ENCODE results near the gene RPL37A. TPM values are rescaled to one million over a fixed set of nuclear protein-coding genes. Genes with fewer than 3 reads are reported as not detected.

The RPL37A gene
- 1,000 to 10,000 TPM; 3,101 to 3,324 TPM for total RNA-seq
- total RNA-seq: 995 to 1,255 reads per million in 2 donors

DNA sequence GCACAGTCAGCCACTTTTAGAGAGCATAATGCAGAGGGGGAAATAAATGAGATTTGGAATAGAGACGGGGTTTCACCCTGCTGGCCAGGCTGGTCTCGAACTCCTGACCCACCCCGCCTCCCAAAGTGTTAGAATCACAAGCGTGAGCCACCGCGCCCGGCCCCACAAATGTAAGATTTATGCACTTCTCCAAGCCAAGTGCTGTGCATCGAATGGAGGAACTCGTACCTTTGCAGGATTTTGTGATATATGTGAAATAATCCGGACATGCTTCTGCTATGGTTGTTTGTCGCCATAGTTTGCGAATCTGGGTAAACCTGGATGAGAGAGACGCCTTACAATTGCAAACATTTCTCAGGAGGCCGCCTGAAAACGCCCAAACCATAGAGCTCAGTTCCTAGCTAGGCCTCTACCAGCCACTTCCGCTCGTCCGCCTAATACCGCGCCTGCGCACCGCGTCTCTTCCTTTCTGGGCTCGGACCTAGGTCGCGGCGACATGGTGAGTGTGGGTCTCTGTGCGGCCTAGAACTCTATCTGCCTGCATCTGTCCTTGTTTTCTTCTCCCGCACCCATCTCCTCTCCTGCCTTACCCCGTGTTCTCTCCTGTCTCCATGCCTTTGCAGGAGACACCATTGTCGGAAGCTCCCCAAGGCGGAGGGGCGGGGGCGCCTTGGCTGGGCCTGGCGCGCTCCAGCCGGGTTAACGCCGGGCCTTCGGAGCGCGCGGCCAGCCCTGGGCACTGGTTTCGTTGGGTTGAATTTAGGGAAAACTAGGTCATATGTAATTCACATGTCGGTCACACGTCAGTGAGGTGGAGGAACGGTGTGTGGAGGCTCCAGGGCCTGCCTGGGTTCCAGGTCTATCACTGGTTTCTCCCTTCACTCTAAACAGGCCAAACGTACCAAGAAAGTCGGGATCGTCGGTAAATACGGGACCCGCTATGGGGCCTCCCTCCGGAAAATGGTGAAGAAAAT lies at the start of gene RPL37A:
Gene RPL37A (plus strand): TSS at position 466 of the 974 bp plus-strand sequence. CDS start 31 bp downstream, at position 497.
- peaks cover 3% of the 10 kb centered on the region for H3K36me3 Mint-ChIP-seq (ENCODE audit: low read depth)
- peak; percentile 96 for ATAC-seq

DNA sequence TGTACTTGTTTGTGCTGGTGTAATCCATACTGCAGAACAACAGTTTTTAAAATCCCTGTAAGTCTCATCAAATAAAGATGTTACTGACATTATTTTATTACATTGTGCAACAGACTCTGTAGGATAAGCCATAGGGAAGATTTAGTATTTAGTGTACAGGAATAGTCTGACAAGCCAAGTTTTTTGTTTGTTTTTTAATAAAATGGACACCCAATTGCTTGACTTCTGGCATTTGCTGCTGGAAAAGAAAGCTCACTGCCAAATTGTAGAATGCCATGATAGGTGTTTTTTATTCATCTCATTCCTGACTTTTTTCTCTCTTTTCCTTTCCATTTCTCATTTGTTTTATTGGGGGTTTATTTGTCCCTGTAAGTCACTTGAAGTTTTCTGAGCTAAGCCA lies 48.3 kb upstream of the RPL37A start:
- Mint-ChIP-seq H3K27me3 (no peaks in the 10 kb centered on the region), H3K4me1 (no peaks in the 10 kb centered on the region), H3K4me3 (no peak overlapping the region), H3K27ac (no peak overlapping the region), H3K36me3 (ENCODE audit: low read depth) (peaks cover 18% of the 10 kb centered on the region)
- no peaks in the 10 kb centered on the region for H3K9me3 ChIP-seq (ENCODE audit: control insufficient read depth, low read length, poor library complexity, severe bottlenecking)
- DNase-seq: no peak
- ATAC-seq: no peak

More for the DNA sequence above, at the start of gene RPL37A:
- H3K9me3 ChIP-seq (ENCODE audit: control insufficient read depth, low read length, poor library complexity, severe bottlenecking): no peaks in the 10 kb centered on the region
- DNase-seq: peak; percentile 74 to 80 (median 75)
- peak within 1 kb of the TSS; percentile 97 for H3K27ac Mint-ChIP-seq
- H3K27me3 Mint-ChIP-seq: no peaks in the 10 kb centered on the region
- H3K4me1 Mint-ChIP-seq: peaks cover 38% of the 10 kb centered on the region
- peak within 1 kb of the TSS; percentile 96 for H3K4me3 Mint-ChIP-seq

DNA sequence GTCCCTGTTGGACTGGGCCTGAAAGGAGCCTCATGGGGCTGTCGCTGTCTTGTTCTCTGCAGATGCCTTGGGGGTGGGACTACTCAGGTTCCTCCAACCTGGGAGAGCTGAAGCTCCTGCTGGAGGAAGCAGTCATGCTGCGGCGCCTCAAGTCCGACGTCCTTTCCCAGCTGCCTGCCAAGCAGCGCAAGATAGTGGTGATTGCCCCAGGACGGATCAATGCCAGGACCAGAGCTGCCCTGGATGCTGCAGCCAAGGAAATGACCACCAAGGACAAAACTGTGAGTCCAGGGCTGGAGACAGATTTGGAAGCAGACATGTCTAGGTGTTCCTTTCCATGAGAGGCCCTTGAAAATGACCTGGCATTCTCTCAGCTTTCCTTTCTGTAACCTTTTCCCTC lies 47.9 kb upstream of the RPL37A start:
- no peak for ATAC-seq
- no peak for DNase-seq
- peaks cover 17% of the 10 kb centered on the region for H3K36me3 Mint-ChIP-seq (ENCODE audit: low read depth)
- H3K27me3 Mint-ChIP-seq: no peaks in the 10 kb centered on the region
- no peaks in the 10 kb centered on the region for H3K9me3 ChIP-seq (ENCODE audit: control insufficient read depth, low read length, poor library complexity, severe bottlenecking)
- H3K4me1 Mint-ChIP-seq: no peaks in the 10 kb centered on the region
- H3K27ac Mint-ChIP-seq: no peak overlapping the region
- H3K4me3 Mint-ChIP-seq: no peak overlapping the region

DNA sequence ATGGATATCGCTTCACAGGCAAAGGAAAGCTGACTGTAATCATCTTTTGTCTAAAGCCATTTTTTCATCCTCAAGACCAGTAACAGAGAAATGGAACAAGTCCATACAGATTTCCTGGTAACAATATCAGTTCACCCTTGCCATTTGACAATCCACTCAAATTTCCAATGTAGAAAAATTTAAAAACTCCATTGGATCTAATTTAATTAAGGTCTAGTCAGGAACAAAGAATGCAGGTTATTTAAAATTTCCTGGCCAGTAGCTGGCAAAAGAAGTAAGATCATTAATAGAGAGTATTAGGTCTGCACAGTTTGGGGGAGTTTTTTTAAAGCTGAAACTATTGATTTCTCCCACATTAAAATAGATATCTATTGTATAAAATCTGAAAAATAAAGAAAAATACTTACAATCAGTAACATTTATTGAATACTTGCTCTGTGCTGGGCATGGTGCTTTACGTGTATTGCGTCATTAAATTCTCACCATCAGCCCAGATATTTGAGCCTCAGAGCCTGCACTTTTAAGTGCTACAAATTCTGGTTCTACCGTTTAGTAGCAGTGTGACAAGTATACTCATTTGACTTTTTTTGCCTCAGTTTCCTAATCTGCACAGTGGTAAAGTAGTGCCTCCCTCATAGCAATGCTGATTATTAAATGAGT lies 44.6 kb upstream of the RPL37A start:
- H3K4me1 Mint-ChIP-seq: no peaks in the 10 kb centered on the region
- DNase-seq (no peak), ATAC-seq (no peak)
- no peaks in the 10 kb centered on the region for H3K27me3 Mint-ChIP-seq
- H3K9me3 ChIP-seq (ENCODE audit: control insufficient read depth, low read length, poor library complexity, severe bottlenecking): no peaks in the 10 kb centered on the region
- H3K27ac Mint-ChIP-seq: no peak overlapping the region
- peaks cover 4% of the 10 kb centered on the region for H3K36me3 Mint-ChIP-seq (ENCODE audit: low read depth)
- H3K4me3 Mint-ChIP-seq: no peak overlapping the region

DNA sequence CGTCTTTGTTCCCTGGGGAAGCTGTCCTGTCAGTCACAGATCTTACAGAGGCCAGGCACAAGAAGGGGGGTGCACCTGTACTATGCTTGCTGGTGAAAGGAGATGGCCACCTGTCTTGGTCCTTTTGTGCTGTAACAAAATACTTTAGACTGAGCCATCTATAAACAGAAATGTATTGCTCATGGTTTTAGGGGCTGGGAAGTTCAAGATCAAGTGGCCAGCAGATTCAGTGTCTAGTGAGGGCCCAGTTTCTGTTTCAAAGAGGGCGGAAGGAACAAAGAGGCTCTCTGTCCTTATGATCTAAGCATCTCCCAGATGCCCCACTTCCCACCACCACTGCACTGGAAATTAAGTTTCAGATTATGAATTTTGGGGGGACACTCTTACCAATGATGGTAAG lies 35.5 kb upstream of the RPL37A start:
- H3K27me3 Mint-ChIP-seq: no peaks in the 10 kb centered on the region
- H3K4me3 Mint-ChIP-seq: no peak overlapping the region
- DNase-seq (no peak), ATAC-seq (no peak)
- H3K27ac Mint-ChIP-seq: no peak overlapping the region
- H3K9me3 ChIP-seq (ENCODE audit: control insufficient read depth, low read length, poor library complexity, severe bottlenecking): no peaks in the 10 kb centered on the region
- H3K36me3 Mint-ChIP-seq (ENCODE audit: low read depth): no peaks in the 10 kb centered on the region
- H3K4me1 Mint-ChIP-seq: no peaks in the 10 kb centered on the region

DNA sequence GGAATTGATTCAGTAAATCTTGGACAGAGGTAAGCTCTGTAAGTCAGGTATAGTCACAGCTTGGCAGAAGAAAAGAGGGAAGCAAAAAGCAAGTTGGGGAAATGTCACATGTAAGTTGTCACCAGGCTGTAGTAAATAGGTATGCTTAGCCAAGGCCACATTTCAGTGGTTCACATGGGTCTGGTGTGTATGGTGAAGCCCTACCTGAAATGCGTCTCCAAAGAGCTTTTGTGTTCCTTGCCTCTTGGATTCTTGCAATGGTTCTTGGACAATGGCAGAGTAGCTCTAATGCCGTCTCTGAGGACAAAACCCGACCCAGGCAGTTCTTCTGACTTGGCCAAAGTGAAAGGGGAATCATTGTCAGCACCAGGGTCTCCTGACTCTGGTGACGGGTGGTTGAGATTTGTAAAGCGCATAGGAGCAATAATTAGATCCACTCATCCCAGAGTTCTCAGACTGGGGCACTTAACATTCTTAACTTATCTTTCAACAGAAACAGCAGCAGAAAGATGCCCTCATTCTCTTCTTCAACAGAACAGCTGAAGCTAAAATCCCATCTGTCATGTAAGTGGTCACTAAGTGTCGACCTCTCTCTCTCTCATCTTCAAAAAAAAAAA lies 34.4 kb upstream of the RPL37A start:
- Mint-ChIP-seq H3K36me3 (ENCODE audit: low read depth) (no peaks in the 10 kb centered on the region), H3K4me1 (no peaks in the 10 kb centered on the region), H3K27ac (no peak overlapping the region)

DNA sequence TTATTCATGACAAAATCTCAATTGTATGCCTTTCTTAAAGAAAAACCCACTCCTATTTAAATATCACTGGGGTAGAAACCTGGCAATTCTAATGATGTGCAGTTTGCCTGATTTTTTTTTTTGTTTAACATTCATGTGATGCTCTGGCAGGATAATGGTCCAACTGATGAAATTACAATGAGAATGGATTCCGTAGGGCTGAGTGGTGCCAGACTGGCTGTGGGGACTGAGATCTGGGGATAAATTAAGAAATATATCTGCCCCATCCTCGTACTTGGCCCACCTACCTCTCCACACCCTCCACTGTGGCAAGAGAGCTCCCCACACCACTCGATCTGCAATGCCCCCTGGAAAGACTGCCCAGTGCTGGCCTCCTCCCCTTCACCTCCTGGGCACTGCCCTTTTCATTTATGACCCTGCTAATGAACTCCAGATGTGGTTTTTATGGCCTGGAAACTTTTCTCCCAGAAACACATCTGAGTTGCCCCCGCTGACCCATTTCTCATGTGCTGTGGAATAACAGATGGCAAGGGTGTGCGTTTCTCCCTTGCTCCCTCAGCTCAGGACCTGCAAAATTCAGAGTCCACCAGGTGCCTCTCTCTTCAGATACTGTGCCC lies 33.0 kb upstream of the RPL37A start:
- no peaks in the 10 kb centered on the region for H3K27me3 Mint-ChIP-seq
- H3K36me3 Mint-ChIP-seq (ENCODE audit: low read depth): peaks cover 3% of the 10 kb centered on the region
- H3K4me1 Mint-ChIP-seq: no peaks in the 10 kb centered on the region
- ATAC-seq (no peak), DNase-seq (no peak)
- H3K27ac Mint-ChIP-seq: no peak overlapping the region
- no peak overlapping the region for H3K4me3 Mint-ChIP-seq
- no peaks in the 10 kb centered on the region for H3K9me3 ChIP-seq (ENCODE audit: control insufficient read depth, low read length, poor library complexity, severe bottlenecking)

More for the DNA sequence above, 34.4 kb upstream of the RPL37A start:
- H3K27me3 Mint-ChIP-seq: no peaks in the 10 kb centered on the region
- H3K9me3 ChIP-seq (ENCODE audit: control insufficient read depth, low read length, poor library complexity, severe bottlenecking): no peaks in the 10 kb centered on the region
- no peak for DNase-seq
- H3K4me3 Mint-ChIP-seq: no peak overlapping the region
- ATAC-seq: no peak

DNA sequence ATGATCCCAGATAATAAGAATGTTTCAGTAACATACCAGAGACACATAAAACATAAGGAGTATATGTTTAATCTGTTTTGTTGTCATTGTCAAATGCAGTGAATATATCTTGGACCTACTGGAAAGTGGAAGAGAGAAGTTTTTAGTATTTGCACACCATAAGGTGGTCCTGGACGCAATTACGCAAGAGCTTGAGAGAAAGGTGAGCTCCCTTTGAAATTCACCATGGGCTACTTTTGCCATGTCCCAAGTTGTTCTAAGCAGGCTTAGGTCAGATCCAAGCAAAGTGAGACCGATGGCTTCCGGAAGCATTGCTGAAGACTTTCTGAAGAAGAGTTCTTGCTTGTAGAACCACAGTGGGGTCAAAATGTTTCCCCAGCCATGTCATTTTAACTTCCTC lies 30.8 kb upstream of the RPL37A start:
- H3K4me3 Mint-ChIP-seq: no peak overlapping the region
- no peak for ATAC-seq

DNA sequence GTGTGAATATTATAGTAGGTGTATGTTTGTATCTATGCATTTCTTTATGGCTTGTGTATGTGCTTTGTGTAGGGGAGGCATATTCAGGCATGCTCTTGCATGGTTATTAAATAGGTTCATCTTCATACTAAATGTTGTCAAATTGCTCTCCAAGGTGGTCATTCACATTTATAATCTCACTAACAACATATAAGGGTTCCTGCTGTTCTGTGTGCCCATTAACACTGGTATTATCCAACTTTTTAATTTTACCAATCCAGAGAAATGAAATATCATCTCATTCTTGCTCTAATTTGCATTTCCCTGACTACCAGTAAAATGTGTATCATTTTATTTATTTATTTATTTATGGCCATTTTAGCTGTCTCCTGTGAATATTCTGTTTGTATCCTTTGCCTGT lies 29.0 kb upstream of the RPL37A start:
- H3K36me3 Mint-ChIP-seq (ENCODE audit: low read depth): peaks cover 3% of the 10 kb centered on the region
- no peak overlapping the region for H3K4me3 Mint-ChIP-seq
- DNase-seq (no peak), ATAC-seq (no peak)
- H3K4me1 Mint-ChIP-seq: no peaks in the 10 kb centered on the region
- no peak overlapping the region for H3K27ac Mint-ChIP-seq
- H3K9me3 ChIP-seq (ENCODE audit: control insufficient read depth, low read length, poor library complexity, severe bottlenecking): no peaks in the 10 kb centered on the region
- H3K27me3 Mint-ChIP-seq: no peaks in the 10 kb centered on the region

More for the DNA sequence above, 30.8 kb upstream of the RPL37A start:
- Mint-ChIP-seq H3K36me3 (ENCODE audit: low read depth) (peaks cover 3% of the 10 kb centered on the region), H3K27me3 (no peaks in the 10 kb centered on the region), H3K27ac (no peak overlapping the region), H3K4me1 (no peaks in the 10 kb centered on the region)
- H3K9me3 ChIP-seq (ENCODE audit: control insufficient read depth, low read length, poor library complexity, severe bottlenecking): no peaks in the 10 kb centered on the region
- no peak for DNase-seq

DNA sequence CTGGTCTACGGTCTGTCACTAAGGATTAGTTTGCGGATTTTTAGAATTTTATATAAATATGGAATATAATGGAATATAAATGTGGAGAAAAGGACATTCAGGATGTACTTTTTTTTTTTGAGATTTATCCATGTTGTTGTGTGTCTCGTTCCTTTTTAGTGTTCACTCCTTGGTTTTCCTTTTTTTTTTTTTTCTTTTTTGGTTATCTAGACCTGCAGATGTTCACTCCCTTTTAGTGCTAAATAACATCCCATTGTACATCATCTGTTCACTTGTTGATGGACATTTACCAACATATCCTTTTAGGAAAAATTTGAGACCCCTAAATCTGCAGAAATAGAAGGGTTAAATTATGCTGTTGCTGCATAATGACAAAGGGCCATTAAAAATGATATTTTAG lies 25.5 kb upstream of the RPL37A start:
- no peak for ATAC-seq
- Mint-ChIP-seq H3K36me3 (ENCODE audit: low read depth) (peaks cover 3% of the 10 kb centered on the region), H3K27me3 (no peaks in the 10 kb centered on the region), H3K4me3 (no peak overlapping the region), H3K27ac (no peak overlapping the region), H3K4me1 (peaks cover 5% of the 10 kb centered on the region)
- H3K9me3 ChIP-seq (ENCODE audit: control insufficient read depth, low read length, poor library complexity, severe bottlenecking): no peaks in the 10 kb centered on the region
- no peak for DNase-seq

DNA sequence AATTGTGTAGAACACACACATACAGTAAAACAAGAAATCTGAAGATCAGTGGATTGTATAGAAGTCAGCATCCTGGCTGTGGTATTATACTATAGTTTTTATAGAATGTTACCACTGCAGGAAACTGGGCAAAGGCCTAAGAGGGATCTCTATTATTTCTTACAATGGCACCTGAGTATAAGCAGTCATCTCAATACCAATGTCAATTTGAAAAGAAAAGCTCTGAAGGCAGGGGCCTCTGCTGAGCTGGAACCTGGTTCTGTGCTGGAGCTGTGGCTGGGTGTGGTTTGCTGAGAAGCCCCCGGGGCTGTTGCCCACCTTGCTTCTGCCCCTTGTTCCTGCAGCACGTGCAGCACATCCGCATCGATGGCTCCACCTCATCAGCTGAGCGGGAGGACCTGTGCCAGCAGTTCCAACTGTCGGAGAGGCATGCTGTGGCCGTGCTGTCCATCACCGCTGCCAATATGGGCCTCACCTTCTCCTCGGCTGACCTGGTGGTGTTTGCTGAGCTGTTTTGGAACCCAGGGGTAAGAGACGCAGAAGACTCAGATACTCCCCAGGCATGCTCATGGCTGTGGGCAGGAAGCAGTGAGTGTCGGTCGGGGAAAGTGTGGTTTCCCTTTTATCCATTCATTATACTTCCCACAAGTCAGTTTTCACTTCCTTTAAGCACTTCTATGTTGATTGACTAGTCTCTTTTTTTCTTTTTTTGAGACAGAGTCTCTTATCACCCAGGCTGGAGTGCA lies 23.5 kb upstream of the RPL37A start:
- H3K4me1 Mint-ChIP-seq: peaks cover 5% of the 10 kb centered on the region
- no peak overlapping the region for H3K27ac Mint-ChIP-seq
- ATAC-seq: peak; percentile 61
- H3K4me3 Mint-ChIP-seq: peak overlapping the region; percentile 67
- H3K36me3 Mint-ChIP-seq (ENCODE audit: low read depth): no peaks in the 10 kb centered on the region
- no peaks in the 10 kb centered on the region for H3K27me3 Mint-ChIP-seq
- DNase-seq: no peak
- H3K9me3 ChIP-seq (ENCODE audit: control insufficient read depth, low read length, poor library complexity, severe bottlenecking): no peaks in the 10 kb centered on the region

DNA sequence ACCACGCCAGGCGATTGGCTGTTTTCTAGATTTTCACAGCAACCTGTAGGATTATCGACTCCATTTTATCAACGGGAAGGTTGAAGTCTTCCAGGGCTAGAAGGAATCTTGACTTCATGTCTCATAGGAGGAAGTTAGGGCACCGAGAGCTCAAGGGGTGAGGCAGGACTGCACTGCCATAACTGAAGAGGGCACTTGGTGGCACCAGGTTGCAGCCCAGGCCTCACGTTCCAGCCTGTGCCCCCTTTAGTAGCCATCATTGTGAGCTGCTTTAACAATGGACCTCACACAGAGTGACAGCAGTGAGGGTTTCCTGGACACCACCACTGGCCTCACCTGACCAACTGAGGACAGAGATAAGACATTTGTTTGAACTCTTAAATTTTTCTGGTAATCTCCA lies 22.9 kb upstream of the RPL37A start:
- Mint-ChIP-seq H3K36me3 (ENCODE audit: low read depth) (no peaks in the 10 kb centered on the region), H3K27ac (no peak overlapping the region), H3K4me1 (peaks cover 5% of the 10 kb centered on the region), H3K27me3 (no peaks in the 10 kb centered on the region), H3K4me3 (peak overlapping the region; percentile 67)
- ATAC-seq (no peak), DNase-seq (no peak)
- H3K9me3 ChIP-seq (ENCODE audit: control insufficient read depth, low read length, poor library complexity, severe bottlenecking): no peaks in the 10 kb centered on the region

Measured in T-helper 17 cell (primary cell).